ENCODE data around the gene VAPB. TPM values are rescaled to one million over a fixed set of nuclear protein-coding genes. Genes with fewer than 3 reads are reported as not detected.

Gene VAPB
- total and polyA plus RNA-seq, 10 donors, result 11.2 to 32.5 (median 23.3) TPM

- no peak for TF ChIP-seq POLR2AphosphoS5 (IDR thresholded peaks at IDR 0.05)
- no peak for TF ChIP-seq CTCF (IDR thresholded peaks at IDR 0.05 in 8 of 11, conservative IDR thresholded peaks at IDR 0.05 in 3 of 11)
- TF ChIP-seq POLR2A (IDR thresholded peaks at IDR 0.05), result no peak
- 81 to 92% (median 88%) methylated on average over 13 of the region's 13 CpGs for WGBS, 5 donors
- intact Hi-C loops (cut with DNase I; ENCODE audit: low total_unique reads), result no loop called here
These were observed 108.9 kb downstream of the VAPB start for GRCh38 chr20:58497724-58498469.

GRCh38 chr20:58498470-58499068, 109.5 kb downstream of the VAPB start:
- Histone ChIP-seq H3K4me3 (no peak overlapping the region), H3K9me3 (peaks cover 0 to 23% (median 12%) of the 10 kb centered on the region in 8 donors), H3K4me1 (no peaks in the 10 kb centered on the region), H3K27ac (no peak overlapping the region), H3K27me3 (replicated peaks in 1 of 7) (no peaks in the 10 kb centered on the region), H3K36me3 (no peaks in the 10 kb centered on the region)
- 49 to 56% (median 53%) methylated on average over 7 to 9 of the region's 9 CpGs for WGBS, 5 donors
- DNase-seq, result no peak
- TF ChIP-seq POLR2A (IDR thresholded peaks at IDR 0.05), result no peak
- TF ChIP-seq CTCF (IDR thresholded peaks at IDR 0.05 in 8 of 11, conservative IDR thresholded peaks at IDR 0.05 in 3 of 11), result no peak
- TF ChIP-seq POLR2AphosphoS5 (IDR thresholded peaks at IDR 0.05), result no peak
- intact Hi-C loops (cut with DNase I; ENCODE audit: low total_unique reads), result no loop called here

More at GRCh38 chr20:58497724-58498469, 108.9 kb downstream of the VAPB start:
- DNase-seq, result no peak
- Histone ChIP-seq H3K4me1 (no peaks in the 10 kb centered on the region), H3K27me3 (replicated peaks in 1 of 7) (no peaks in the 10 kb centered on the region), H3K36me3 (no peaks in the 10 kb centered on the region), H3K27ac (no peak overlapping the region), H3K9me3 (peaks cover 0 to 16% (median 6%) of the 10 kb centered on the region in 8 donors), H3K4me3 (no peak overlapping the region)

- H3K4me3 ChIP-seq, result no peak overlapping the region
- H3K9me3 ChIP-seq, result peaks cover 3 to 39% (median 29%) of the 10 kb centered on the region in 8 donors
- 89 to 95% (median 91%) methylated on average over 7 of the region's 7 CpGs for WGBS, 5 donors
- no peak for DNase-seq
- no peak overlapping the region for H3K27ac ChIP-seq
- no peaks in the 10 kb centered on the region for H3K36me3 ChIP-seq
- intact Hi-C loops (cut with DNase I; ENCODE audit: low total_unique reads), result no loop called here
- TF ChIP-seq CTCF (IDR thresholded peaks at IDR 0.05 in 8 of 11, conservative IDR thresholded peaks at IDR 0.05 in 3 of 11), result no peak
- TF ChIP-seq POLR2AphosphoS5 (IDR thresholded peaks at IDR 0.05), result no peak
- TF ChIP-seq POLR2A (IDR thresholded peaks at IDR 0.05), result no peak
- no peaks in the 10 kb centered on the region for H3K27me3 ChIP-seq (replicated peaks in 1 of 7)
- H3K4me1 ChIP-seq, result no peaks in the 10 kb centered on the region
These were observed 111.2 kb downstream of the VAPB start for GRCh38 chr20:58500256-58500655.

Other genes with a start within 250 kb of the VAPB start
- not detected for gene ANKRD60, start 160.6 kb upstream of the VAPB start, total RNA-seq
- gene ANKRD60, start 160.6 kb upstream of the VAPB start, polyA plus RNA-seq, result not detected
- 10 to 100 TPM; 14.9 to 22.6 (median 21.0) TPM for gene RAB22A, start 79.5 kb upstream of the VAPB start, total RNA-seq
- 1 to 10 TPM; 4.2 to 6.4 (median 4.8) TPM for gene RAB22A, start 79.5 kb upstream of the VAPB start, polyA plus RNA-seq
- gene APCDD1L, start 126.2 kb downstream of the VAPB start, total RNA-seq, result under 1 TPM in 1 of 7 donors, not detected in 6; 0.50 TPM
- gene APCDD1L, start 126.2 kb downstream of the VAPB start, polyA plus RNA-seq, result under 1 TPM in 1 of 3 donors, not detected in 2; 0.03 TPM